A549 (cell line): ENCODE data around the gene FSD2. TPM values are rescaled to one million over a fixed set of nuclear protein-coding genes. Genes with fewer than 3 reads are reported as not detected.
"Not testable (repeated sequence)": the region's sequence is repeated elsewhere in the genome, so short reads cannot be mapped to it uniquely, and the experiment has no call there.

Source experiments
- ATAC-seq, 2 experiments: fragments of 200-7000 bp in 1 of 2; fragments of >200 bp in 1 of 2; cut with Nextera tagmentation in 1 of 2; cut with Tn5 transposase in 1 of 2; 3 replicates each; pipeline versions ENCODE4 v1.8.0 to v1.9.1; 2018 to 2020; ENCODE audit warnings: mild to moderate bottlenecking in 1 of 2, moderate library complexity in 1 of 2
- CTCF ChIA-PET: fragments of 300-600 bp; sonication (Branson Sonifier 250); formaldehyde crosslinking; extraction: SDS; loops from one replicate; lab custom pipeline; 2021; ENCODE audit warnings: antibody characterized with exemption, inconsistent platforms; lab: Yijun Ruan, JAX
- POLR2A ChIA-PET: fragments of 350-600 bp; formaldehyde crosslinking; extraction: SDS; loops from one replicate; lab custom pipeline; 2021; ENCODE audit warnings: antibody characterized with exemption, inconsistent platforms; lab: Yijun Ruan, JAX
- DNase-seq, 2 experiments: peaks; one replicate each; pipeline versions ENCODE4 v3.0.0 to v3.0.0-alpha.2; 2011 to 2016; ENCODE audit warnings: low read depth in 1 of 2, low spot score in 1 of 2
- FAIRE-seq: peaks from 2 replicates; lab custom pipeline; 2011; peaks lifted over from hg19 to GRCh38; lab: Jason Lieb, UNC
- H3K27ac ChIP-seq, 2 experiments: fragments of >200 bp; sonication (Bioruptor Twin); formaldehyde crosslinking; 3 replicates each; pipeline ENCODE4 v1.5.1; 2016 to 2017
- H3K4me1 ChIP-seq: fragments of >200 bp; sonication (Bioruptor Twin); formaldehyde crosslinking; 3 replicates; pipeline ENCODE4 v1.6.1; 2016
- H3K4me2 ChIP-seq: fragments of >200 bp; sonication (Bioruptor Twin); formaldehyde crosslinking; 3 replicates; pipeline ENCODE4 v1.6.1; 2016
- H3K4me3 ChIP-seq: fragments of >200 bp; sonication (Bioruptor Twin); formaldehyde crosslinking; 3 replicates; pipeline ENCODE4 v1.5.1; 2016
- H3K9me3 ChIP-seq: fragments of >200 bp; sonication (Bioruptor Twin); formaldehyde crosslinking; 3 replicates; pipeline ENCODE4 v1.6.1; 2016
- CHD2 ChIP-seq: fragments of 150-350 bp; IDR thresholded peaks from 2 replicates; pipeline ENCODE4 v1.6.1; 2014; ENCODE audit warnings: low read length; ENCODE audit not compliant: partially characterized antibody
- EHMT2 ChIP-seq: fragments of 200-600 bp; sonication (generic); IDR thresholded peaks from 2 replicates; pipeline ENCODE4 v1.6.1; 2016; ENCODE audit warnings: antibody characterized with exemption, low read depth, mild to moderate bottlenecking, moderate library complexity
- EP300 ChIP-seq, 2 experiments: fragments of >200 bp; sonication (Bioruptor Twin); formaldehyde crosslinking; IDR thresholded peaks; 2 replicates in 1 of 2; 3 replicates in 1 of 2; pipeline ENCODE4 v1.6.1; 2016 to 2017
- ESRRA ChIP-seq: fragments of 150-350 bp; IDR thresholded peaks from 2 replicates; pipeline ENCODE4 v1.6.1; 2014; ENCODE audit warnings: mild to moderate bottlenecking, low read length, borderline replicate concordance
- FOSL2 ChIP-seq, 2 experiments: fragments of 450-650 bp in 1 of 2; fragments of >200 bp in 1 of 2; sonication (Bioruptor Twin) in 1 of 2; formaldehyde crosslinking; IDR thresholded peaks; 2 replicates each; pipeline versions ENCODE4 v1.5.0 to v1.6.1; 2016 to 2020; ENCODE audit warnings: mild to moderate bottlenecking in 1 of 2, moderate library complexity in 1 of 2
- HEYL ChIP-seq: fragments of 250-450 bp; sonication (Bioruptor Pico); IDR thresholded peaks from 2 replicates; pipeline ENCODE4 v1.8.0; 2021; ENCODE audit warnings: mild to moderate bottlenecking, moderate library complexity
- JUNB ChIP-seq: fragments of >200 bp; sonication (Bioruptor Twin); formaldehyde crosslinking; IDR thresholded peaks from 2 replicates; pipeline ENCODE4 v1.6.1; 2016
- KDM5A ChIP-seq: fragments of 200-600 bp; sonication (generic); IDR thresholded peaks from 2 replicates; pipeline ENCODE4 v1.6.1; 2016; ENCODE audit warnings: antibody characterized with exemption, mild to moderate bottlenecking
- MAFK ChIP-seq: fragments of 450-650 bp; IDR thresholded peaks from 2 replicates; pipeline ENCODE4 v1.6.1; 2014; ENCODE audit not compliant: partially characterized antibody
- NFE2L2 ChIP-seq: fragments of 150-350 bp; conservative IDR thresholded peaks from 2 replicates; pipeline ENCODE4 v1.6.1; 2014; ENCODE audit warnings: low read length
- NPAS2 ChIP-seq: fragments of 250-450 bp; sonication (Bioruptor Pico); IDR thresholded peaks from 2 replicates; pipeline ENCODE4 v1.8.0; 2022; ENCODE audit warnings: mild to moderate bottlenecking, moderate library complexity, borderline replicate concordance
- PHF8 ChIP-seq: fragments of 200-600 bp; sonication (generic); IDR thresholded peaks from 2 replicates; pipeline ENCODE4 v1.6.1; 2016; ENCODE audit warnings: low read depth, mild to moderate bottlenecking, antibody characterized with exemption, moderate library complexity, borderline replicate concordance
- POLR2AphosphoS2 ChIP-seq: conservative IDR thresholded peaks from 2 replicates; pipeline ENCODE4 v1.6.1; 2012; ENCODE audit warnings: low read length, improper control_type of control experiment, inconsistent platforms
- RAD21 ChIP-seq, 2 experiments: fragments of >200 bp in 1 of 2; sonication (Bioruptor Twin) in 1 of 2; formaldehyde crosslinking in 1 of 2; IDR thresholded peaks in 1 of 2; conservative IDR thresholded peaks in 1 of 2; 2 replicates in 1 of 2; 3 replicates in 1 of 2; pipeline ENCODE4 v1.6.1; 2012 to 2018; ENCODE audit warnings: inconsistent platforms in 1 of 2
- SREBF2 ChIP-seq: fragments of 450-650 bp; IDR thresholded peaks from 2 replicates; pipeline ENCODE4 v1.6.1; 2014; ENCODE audit warnings: mild to moderate bottlenecking, moderate library complexity
- TFCP2L1 ChIP-seq: fragments of 250-450 bp; sonication (Bioruptor Pico); IDR thresholded peaks from 2 replicates; pipeline ENCODE4 v1.5.0; 2021; ENCODE audit warnings: mild to moderate bottlenecking
- ZC3H11A ChIP-seq: fragments of 450-650 bp; IDR thresholded peaks from 2 replicates; pipeline ENCODE4 v1.6.1; 2014; ENCODE audit warnings: antibody characterized with exemption, mild to moderate bottlenecking
- WGBS: methylation state at CpG from one replicate; pipeline ENCODE4 v1.1.6; 2017; ENCODE audit errors: missing lambda C conversion rate; 5-methylcytosine and 5-hydroxymethylcytosine counted together
- polyA plus RNA-seq, 4 experiments: library from polyadenylated mRNA; depleted of rRNA in 3 of 4; stranded (reverse); fragments of >200 nt; fragmentation: RNase III in 1 of 4; extraction: RNeasy Plus Mini Kit Qiagen cat#74134 plus additional on column Dnase treatment in 1 of 4; gene quantifications; 2 replicates in 3 of 4; 3 replicates in 1 of 4; pipeline ENCODE4 v1.2.3, GENCODE V29; 2011 to 2017
- TF ChIP-seq, protein P1 (sequence below): fragments of >200 bp; sonication (Bioruptor Twin); formaldehyde crosslinking; IDR thresholded peaks from 2 replicates; pipeline ENCODE4 v1.6.1; 2016
- TF ChIP-seq, protein P2 (sequence below): fragments of >200 bp; sonication (Bioruptor Twin); formaldehyde crosslinking; IDR thresholded peaks from 3 replicates; pipeline ENCODE4 v1.5.1; 2016
- TF ChIP-seq, protein P3 (sequence below): fragments of 250-450 bp; sonication (Bioruptor Pico); IDR thresholded peaks from 2 replicates; pipeline ENCODE4 v1.5.0; 2021; ENCODE audit warnings: mild to moderate bottlenecking, moderate library complexity, borderline replicate concordance

The FSD2 gene
- polyA plus RNA-seq, 2 of the 4 experiments (the other 2 are of a cell fraction): not detected

DNA sequence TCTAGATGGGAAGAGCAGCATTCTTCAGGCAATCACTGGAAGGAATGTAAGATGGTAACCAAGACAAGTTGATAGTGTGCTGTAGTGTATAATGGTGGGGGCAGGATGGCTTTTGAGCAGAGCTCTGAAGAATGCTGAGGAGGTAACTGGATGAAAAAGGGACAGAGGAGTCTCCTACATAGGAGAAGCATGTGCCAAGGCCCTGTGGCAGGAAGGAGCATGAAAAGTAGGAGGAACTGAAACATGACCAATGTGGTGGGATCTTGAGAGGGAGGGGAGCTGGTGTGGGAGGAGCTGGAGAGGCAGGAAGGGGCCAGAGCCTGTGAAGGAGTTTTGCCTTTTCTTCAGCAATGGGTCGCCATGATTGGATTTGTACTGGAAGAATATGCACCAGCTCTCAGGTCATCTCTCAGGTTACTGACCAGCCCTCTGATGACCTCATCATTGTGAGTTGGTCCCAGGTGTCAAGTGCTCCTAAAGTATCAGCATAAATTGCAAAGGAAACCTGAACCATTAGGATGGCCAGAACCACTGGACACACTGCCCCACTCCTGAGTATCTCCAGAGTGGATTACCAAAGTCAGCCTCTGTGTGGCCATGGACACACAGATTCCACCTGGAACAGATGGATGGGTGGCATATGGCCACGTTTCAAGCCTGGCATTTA lies 38.6 kb downstream of the FSD2 start:
- CTCF ChIA-PET: interaction anchor here (0.6 to 2.3 kb wide), 3 partner anchors 9 to 162 kb away, joined by 3 to 6 read pairs (median 4); no protein-coding TSS in a partner anchor
- no peak for FAIRE-seq

DNA sequence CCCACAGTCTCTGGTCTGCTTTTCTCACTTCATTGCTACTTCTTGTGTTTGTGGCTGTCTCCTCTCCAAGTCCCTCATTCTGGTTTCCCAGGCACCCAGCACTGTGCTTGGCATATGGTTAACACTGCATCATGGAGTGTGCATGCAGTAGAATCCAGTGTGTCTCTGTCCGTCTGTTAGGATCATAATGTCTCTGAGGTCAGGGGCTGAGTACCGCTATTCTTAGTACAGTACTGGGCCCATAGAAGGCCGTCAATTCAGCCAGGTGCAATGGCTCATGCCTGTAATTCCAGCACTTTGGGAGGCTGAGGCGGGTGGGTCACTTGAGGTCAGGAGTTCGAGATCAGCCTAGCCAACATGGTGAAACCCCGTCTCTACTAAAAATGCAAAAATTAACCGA lies 39.7 kb downstream of the FSD2 start:
- not testable (repeated sequence) for H3K4me2 ChIP-seq, H3K27ac ChIP-seq, DNase-seq, FAIRE-seq, H3K4me1 ChIP-seq, H3K9me3 ChIP-seq, H3K4me3 ChIP-seq, ATAC-seq
- 92% methylated on average over 7 of the region's 7 CpGs for WGBS
- CTCF ChIA-PET: interaction anchor here (1.3 to 2.3 kb wide), 2 partner anchors 15 to 226 kb away, joined by 3 to 6 read pairs; partner anchors contain the start of gene RPS17
- POLR2A ChIA-PET: interaction anchor here (1.8 kb wide), 1 partner anchor 16 kb away, joined by 9 read pairs; no protein-coding TSS in a partner anchor

More for the DNA sequence above, 38.6 kb downstream of the FSD2 start:
- Histone ChIP-seq H3K4me2 (no peak overlapping the region), H3K9me3 (no peaks in the 10 kb centered on the region), H3K4me3 (no peak overlapping the region), H3K27ac (no peak overlapping the region), H3K4me1 (0 out of 3 replicates have a peak, but pooled peaks cover 5% of the 10 kb centered on the region)
- TF ChIP-seq POLR2AphosphoS2: no peak
- no peak for TF ChIP-seq MAFK
- TF ChIP-seq SREBF2: no peak
- no peak for TF ChIP-seq NFE2L2
- TF ChIP-seq NPAS2: no peak
- TF ChIP-seq HEYL (CRISPR knock-in tag): no peak
- TF ChIP-seq FOSL2 (IDR thresholded peaks at IDR 0.05): no peak
- no peak for TF ChIP-seq FOSL2 (CRISPR knock-in tag; IDR thresholded peaks at IDR 0.05)
- no peak for TF ChIP-seq EP300 (IDR thresholded peaks at IDR 0.05)
- DNase-seq (no peak), ATAC-seq (no peak)
- 71% methylated on average over 2 of the region's 2 CpGs for WGBS
- POLR2A ChIA-PET: interaction anchor here (1.8 kb wide), 1 partner anchor 17 kb away, joined by 9 read pairs; no protein-coding TSS in a partner anchor

DNA sequence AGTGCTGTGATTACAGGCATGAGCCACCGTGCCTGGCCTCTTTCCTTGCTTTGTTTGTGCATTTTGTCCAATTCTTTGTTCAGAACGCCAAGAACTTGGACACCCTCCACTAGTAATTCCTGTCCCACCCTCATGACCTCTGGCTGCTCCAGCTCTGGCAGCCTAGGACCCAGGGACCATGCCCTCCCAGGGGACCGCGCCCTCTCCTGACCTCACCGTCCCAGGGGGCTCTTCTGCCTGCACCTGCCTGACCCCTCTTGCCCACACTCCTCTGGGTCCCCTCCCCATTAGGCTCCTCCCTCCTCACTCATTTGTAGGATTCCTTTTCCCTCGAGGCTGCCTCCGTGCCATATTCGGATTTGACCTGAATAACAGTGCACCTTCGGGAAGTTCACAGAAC lies 41.1 kb downstream of the FSD2 start:
- 89% methylated on average over 9 of the region's 9 CpGs for WGBS
- ChIA-PET POLR2A (interaction anchor here (1.3 kb wide), 1 partner anchor 14 kb away, joined by 7 read pairs; no protein-coding TSS in a partner anchor), CTCF (interaction anchor here (0.9 kb wide), 1 partner anchor 138 kb away, joined by 3 read pairs; no protein-coding TSS in a partner anchor)
- no peak overlapping the region for H3K27ac ChIP-seq
- no peak overlapping the region for H3K4me2 ChIP-seq
- FAIRE-seq (no peak), DNase-seq (no peak), ATAC-seq (no peak)
- H3K4me1 ChIP-seq: 0 out of 3 replicates have a peak, but pooled peaks cover 5% of the 10 kb centered on the region
- H3K4me3 ChIP-seq: no peak overlapping the region
- no peaks in the 10 kb centered on the region for H3K9me3 ChIP-seq
- TF ChIP-seq ZC3H11A (no peak), TFCP2L1 (no peak), KDM5A (no peak), EHMT2 (no peak), JUNB (no peak), ESRRA (no peak)
- TF ChIP-seq, protein P1, sequence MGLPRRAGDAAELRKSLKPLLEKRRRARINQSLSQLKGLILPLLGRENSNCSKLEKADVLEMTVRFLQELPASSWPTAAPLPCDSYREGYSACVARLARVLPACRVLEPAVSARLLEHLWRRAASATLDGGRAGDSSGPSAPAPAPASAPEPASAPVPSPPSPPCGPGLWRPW: no peak
- TF ChIP-seq, all 56 proteins: peak for 0

DNA sequence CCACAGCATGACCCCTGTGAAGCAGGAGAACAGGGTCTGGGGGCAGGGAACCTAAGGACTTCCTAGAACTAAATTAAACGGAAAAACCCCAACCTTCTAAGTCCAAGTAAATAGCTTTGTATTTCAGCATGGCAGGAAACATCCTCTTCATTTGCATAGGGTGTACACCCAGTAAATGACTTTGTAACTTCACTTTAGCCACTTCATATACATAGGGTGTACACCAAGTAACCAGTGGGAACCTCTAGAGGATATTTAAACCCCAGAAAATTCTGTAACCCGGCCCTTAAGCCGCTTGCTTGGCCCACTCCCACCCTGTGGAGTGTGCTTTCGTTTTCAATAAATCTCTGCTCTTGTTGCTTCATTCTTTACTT lies 41.8 kb downstream of the FSD2 start:
- POLR2A ChIA-PET: interaction anchor here (1.3 kb wide), 1 partner anchor 14 kb away, joined by 7 read pairs; no protein-coding TSS in a partner anchor
- DNase-seq: no peak

More for the DNA sequence above, 41.8 kb downstream of the FSD2 start:
- Histone ChIP-seq H3K27ac (no peak overlapping the region), H3K4me2 (no peak overlapping the region), H3K4me1 (0 out of 3 replicates have a peak, but pooled peaks cover 5% of the 10 kb centered on the region), H3K4me3 (no peak overlapping the region), H3K9me3 (no peaks in the 10 kb centered on the region)
- CTCF ChIA-PET: no interaction called here
- FAIRE-seq (no peak), ATAC-seq (no peak)
- 86% methylated on average over 4 of the region's 4 CpGs for WGBS
- TF ChIP-seq EHMT2: no peak
- TF ChIP-seq, protein P2, sequence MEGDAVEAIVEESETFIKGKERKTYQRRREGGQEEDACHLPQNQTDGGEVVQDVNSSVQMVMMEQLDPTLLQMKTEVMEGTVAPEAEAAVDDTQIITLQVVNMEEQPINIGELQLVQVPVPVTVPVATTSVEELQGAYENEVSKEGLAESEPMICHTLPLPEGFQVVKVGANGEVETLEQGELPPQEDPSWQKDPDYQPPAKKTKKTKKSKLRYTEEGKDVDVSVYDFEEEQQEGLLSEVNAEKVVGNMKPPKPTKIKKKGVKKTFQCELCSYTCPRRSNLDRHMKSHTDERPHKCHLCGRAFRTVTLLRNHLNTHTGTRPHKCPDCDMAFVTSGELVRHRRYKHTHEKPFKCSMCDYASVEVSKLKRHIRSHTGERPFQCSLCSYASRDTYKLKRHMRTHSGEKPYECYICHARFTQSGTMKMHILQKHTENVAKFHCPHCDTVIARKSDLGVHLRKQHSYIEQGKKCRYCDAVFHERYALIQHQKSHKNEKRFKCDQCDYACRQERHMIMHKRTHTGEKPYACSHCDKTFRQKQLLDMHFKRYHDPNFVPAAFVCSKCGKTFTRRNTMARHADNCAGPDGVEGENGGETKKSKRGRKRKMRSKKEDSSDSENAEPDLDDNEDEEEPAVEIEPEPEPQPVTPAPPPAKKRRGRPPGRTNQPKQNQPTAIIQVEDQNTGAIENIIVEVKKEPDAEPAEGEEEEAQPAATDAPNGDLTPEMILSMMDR: no peak
- no peak for TF ChIP-seq PHF8
- TF ChIP-seq, protein P3, sequence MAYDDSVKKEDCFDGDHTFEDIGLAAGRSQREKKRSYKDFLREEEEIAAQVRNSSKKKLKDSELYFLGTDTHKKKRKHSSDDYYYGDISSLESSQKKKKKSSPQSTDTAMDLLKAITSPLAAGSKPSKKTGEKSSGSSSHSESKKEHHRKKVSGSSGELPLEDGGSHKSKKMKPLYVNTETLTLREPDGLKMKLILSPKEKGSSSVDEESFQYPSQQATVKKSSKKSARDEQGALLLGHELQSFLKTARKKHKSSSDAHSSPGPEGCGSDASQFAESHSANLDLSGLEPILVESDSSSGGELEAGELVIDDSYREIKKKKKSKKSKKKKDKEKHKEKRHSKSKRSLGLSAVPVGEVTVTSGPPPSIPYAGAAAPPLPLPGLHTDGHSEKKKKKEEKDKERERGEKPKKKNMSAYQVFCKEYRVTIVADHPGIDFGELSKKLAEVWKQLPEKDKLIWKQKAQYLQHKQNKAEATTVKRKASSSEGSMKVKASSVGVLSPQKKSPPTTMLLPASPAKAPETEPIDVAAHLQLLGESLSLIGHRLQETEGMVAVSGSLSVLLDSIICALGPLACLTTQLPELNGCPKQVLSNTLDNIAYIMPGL: no peak
- no peak for TF ChIP-seq RAD21 (conservative IDR thresholded peaks at IDR 0.05 in 1 of 2, IDR thresholded peaks at IDR 0.05 in 1 of 2)
- no peak for TF ChIP-seq NFE2L2
- TF ChIP-seq CHD2: no peak
- no peak for TF ChIP-seq KDM5A
